GM21515 (cell line): ENCODE measurements around the gene MDM2.
"Not testable (repeated sequence)": the region's sequence is repeated elsewhere in the genome, so short reads cannot be mapped to it uniquely, and the experiment has no call there.

Experiments used
- ATAC-seq: cut with Tn5 transposase; IDR thresholded peaks from one replicate; pipeline ENCODE4 v1.9.1; 2021; ENCODE audit not compliant: unreplicated experiment

MDM2 gene

DNA sequence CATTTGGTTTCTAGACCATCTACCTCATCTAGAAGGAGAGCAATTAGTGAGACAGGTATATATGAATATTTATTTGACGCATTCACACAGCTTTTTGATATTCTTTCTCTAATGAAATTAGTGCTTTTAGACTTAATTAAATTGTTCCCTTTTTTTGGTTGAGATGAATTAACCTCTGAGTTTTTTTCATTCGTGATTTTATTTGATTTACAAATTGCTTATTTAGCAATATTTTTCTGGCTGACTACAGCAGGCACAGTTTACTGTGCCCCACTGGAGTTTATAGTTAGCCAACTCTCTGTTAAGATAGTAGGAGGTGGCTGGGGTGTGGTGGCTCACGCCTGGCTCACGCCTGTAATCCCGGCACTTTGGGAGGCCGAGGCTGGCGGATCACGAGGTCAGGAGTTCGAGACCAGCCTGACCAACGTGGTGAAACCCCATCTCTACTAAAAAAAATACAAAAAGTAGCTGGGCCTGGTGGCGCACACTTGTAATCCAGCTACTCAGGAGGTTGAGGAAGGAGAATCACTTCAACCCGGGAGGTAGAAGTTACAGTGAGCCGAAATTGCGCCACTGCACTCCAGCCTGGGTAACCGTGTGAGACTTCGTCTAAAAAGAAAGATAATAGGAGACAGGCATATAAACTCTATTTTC is 16.7 kb downstream of the MDM2 start:
- ATAC-seq, result no peak

DNA sequence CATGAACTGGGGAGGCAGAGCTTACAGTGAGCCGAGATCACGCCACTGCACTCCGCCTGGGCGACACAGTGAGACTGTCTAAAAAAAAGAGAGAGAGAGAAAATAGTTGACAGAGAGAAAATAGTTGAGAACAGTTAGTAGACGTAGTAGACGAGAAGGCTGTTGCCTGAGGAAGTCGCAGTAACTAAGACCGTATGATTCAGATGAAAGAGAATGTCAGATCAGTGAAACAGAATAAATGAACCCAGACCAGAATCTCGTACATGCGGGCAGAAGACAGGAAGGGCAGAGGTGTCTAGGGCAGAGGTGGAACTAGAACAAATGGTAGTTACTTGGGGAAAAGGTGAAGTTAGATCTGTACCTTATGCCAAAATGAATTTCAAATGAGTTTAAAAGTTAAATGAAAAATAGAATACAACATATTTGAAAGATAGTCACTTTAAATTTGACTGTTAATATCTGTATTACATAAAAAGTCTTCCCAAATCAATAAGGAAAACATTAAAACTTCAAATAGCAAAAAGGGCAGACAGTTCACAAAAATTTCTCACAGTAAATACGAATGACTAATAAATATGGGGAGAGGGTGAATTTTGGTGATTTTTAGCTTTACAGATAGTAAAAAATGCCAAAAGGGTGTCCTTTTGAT is 17.7 kb downstream of the MDM2 start:
- no peak for ATAC-seq

- no peak for ATAC-seq
These were observed 20.1 kb downstream of the MDM2 start for GRCh38 chr12:68827895-68828671.

GRCh38 chr12:68828672-68829068 is 20.7 kb downstream of the MDM2 start:
- no peak for ATAC-seq

GRCh38 chr12:68831272-68831671 is 23.3 kb downstream of the MDM2 start:
- ATAC-seq, result no peak

DNA sequence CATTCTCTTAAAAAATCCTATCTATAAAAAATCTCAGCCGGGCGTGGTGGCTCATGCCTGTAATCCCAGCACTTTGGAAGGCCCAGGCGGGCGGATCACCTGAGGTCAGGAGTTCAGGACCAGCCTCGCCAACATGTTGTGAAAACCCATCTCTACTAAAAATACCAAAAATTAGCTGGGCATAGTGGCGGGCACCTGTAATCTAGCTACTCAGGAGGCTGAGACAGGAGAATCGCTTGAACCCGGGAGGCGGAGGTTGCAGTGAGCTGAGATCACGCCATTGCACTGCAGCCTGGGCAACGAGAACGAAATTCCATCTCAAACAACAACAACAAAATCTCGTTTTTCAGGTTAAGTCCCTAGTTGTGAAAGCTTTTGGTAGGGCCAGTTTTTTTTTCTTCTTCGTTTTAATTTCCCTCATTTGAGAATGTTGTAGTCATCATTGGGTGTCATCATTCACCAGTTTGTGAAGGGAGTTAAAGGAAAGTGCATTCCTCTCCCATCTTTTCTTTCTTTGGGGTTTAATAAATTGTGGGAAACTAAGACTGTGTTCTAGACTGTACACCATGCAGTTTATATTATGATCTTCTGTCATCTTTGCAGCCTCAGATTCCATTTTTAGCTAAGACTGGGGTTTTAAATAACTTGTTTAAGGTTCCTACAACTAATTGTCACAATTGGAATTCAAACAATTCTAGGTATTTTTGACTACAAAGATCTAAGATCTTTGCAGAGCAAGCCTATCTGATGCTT is 23.9 kb downstream of the MDM2 start:
- ATAC-seq, result no peak

DNA sequence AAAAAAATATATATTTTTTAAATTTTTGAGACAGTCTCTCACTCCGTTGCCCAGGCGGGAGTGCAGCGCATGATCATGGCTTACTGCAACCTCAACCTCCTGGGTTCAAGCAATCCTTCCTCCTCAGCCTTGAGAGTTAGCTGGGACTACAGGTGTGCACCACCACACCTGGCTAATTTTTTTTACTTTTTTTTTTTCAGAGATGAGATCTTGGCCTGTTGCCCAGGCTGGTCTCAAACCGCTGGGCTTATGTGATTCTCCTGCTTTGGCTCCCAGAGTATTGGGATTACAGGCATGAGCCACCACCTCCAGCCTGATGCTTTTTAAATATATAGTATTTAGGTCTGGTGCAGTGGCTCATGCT is 24.5 kb downstream of the MDM2 start:
- ATAC-seq, result no peak

- ATAC-seq, result no peak
These were observed 25.5 kb downstream of the MDM2 start for GRCh38 chr12:68833508-68833907.

GRCh38 chr12:68835333-68835908 is 27.4 kb downstream of the MDM2 start:
- ATAC-seq, result no peak

DNA sequence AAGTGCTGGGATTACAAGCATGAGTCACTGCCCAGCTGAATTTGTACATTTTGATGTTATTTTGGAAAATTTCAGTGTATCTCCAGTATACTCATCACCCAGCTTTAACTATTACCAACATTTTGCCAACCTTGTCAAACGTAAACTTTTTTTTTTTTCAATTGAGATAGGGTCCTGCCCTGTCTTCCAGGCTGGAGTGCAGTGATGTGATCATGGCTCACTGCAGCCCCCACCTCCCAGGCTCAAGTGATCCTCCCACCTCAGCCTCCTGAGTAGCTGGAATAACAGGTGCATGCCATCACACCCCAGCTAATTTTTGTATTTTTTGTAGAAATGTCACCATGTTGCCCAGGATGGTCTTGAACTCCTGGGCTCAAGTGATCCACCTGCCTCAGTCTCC is 29.2 kb downstream of the MDM2 start:
- no peak for ATAC-seq

DNA sequence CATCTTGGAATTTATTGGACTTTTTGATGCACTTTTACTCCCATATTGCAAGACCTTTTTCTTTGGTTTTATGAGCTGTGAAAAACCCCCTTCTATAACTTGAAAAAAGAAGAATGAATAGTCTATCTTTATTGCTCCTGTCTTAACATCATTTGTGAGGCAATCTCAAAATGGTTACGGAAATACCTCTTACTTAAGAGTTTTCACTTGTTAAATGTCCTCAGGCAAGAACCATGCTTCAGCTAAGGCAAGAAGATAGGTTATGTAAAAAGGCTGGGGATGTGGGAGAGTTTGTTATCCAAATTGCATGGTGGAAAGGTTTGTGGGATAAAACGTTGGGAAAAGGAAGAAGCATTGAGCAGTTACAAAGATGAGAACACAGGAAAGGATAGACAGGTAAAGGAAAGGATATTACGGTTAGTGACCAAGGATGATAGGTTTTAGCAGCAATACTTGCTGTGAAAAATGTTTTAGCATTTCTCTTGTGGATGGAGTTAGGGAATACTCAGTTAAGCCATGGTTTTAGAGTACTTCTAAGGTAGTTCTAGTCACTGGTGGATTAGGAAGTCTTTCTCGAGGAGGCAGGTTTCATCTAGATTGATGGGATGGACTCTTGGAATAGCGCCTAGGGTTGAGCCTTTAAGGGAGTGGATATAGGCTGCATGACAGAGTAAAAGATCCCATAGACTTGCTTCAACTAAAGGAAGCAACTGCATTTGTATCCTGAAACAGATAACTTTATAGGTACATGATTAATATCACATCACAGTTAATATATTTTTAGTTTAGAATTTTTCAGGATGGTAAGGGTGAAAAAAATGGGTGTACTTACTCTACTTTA is 30.3 kb downstream of the MDM2 start:
- ATAC-seq, result no peak

GRCh38 chr12:68839183-68840147 is 31.5 kb downstream of the MDM2 start:
- no peak for ATAC-seq

GRCh38 chr12:68841175-68841574 is 33.2 kb downstream of the MDM2 start:
- ATAC-seq, result not testable (repeated sequence)

DNA sequence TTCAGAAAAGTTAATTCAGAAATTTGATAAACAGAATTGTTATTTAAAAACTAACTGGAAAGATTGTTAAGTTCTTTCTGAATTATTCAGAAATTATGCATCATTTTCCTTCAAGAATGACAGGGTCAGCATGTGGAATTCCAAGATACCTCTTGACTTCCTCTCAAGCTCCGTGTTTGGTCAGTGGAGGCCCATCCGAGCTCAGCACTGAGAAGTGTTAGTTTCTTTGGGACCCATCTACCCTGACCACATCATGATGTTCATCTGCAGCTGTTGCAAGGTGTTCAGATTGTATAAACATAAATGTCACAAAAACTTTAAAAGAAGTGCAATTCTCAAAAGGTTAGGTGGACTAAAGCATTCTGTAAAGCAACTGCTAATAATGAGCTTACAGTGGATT is 33.7 kb downstream of the MDM2 start:
- ATAC-seq, result no peak

- no peak for ATAC-seq
These were observed 34.1 kb downstream of the MDM2 start for GRCh38 chr12:68842123-68842522.

DNA sequence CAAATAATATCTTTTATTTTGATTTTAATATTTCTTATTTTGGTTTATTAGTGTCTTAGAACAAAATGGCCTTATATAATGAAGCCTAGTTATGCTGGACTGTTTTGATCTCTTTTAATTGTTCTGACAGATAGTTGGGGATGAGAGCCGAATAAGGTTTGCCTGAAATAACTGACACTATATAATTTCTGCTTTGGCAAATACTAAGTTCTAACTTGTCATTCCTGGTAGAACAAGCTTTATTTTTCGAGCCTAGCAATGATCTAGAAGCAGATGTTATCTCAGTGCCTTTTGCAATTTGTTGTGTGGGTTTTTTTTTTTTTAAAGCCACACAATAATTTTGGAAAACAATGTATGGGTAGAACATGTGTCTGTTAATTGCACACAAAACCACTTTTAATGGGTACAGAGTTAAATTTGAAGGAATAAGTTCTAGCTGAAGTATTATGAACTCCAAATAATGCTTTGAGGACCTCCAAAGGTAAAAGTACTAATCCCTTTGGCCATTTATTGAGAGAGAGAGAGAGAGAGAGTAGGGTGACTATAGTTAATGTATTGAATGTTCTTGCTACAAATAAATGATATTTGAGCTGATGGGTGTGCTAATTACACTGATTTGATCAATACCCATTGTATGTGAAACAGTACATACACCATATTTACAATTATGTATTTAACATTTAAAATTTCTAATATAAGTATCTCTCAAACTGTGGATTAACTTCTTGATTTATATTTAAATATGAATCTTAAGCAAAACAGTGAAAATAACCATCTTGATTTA is 35.0 kb downstream of the MDM2 start:
- no peak for ATAC-seq

DNA sequence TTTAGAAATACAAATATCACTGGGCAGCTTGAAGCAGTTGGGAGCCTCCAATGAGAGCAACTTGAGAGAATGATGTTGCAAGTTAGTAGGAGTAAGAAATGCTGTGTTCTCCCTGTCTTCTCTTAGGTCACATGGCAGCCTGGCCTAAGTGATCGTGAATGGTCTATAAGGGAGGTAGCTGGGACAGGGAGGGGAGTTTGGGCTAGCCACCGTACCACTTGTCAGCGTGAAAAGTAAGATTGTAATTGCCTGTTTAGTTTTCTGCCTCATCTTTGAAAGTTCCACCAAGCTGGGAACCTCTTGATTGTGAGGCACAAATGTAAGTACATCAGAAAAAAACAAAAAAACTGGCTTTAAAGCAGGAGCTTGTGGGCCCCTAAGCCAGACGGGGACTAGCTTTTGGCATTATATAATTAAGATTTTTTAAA is 36.4 kb downstream of the MDM2 start:
- no peak for ATAC-seq
